GM12878 (cell line): ENCODE results near the gene STK10. TPM values are rescaled to one million over a fixed set of nuclear protein-coding genes. Genes with fewer than 3 reads are reported as not detected.

Experiments used
- ATAC-seq: fragments of 200-7000 bp; cut with Tn5 transposase; 3 replicates; pipeline ENCODE4 v1.9.1; 2020; ENCODE audit warnings: mild to moderate bottlenecking, moderate library complexity
- BruUV-seq: library from RNA; stranded (reverse); fragments of 400-500 nt; replicated peaks from 2 replicates; lab custom pipeline; 2021; lab: Mats Ljungman, UMichigan
- CTCF ChIA-PET: fragments of 300-600 bp; sonication (Branson Sonifier 250); formaldehyde crosslinking; extraction: SDS; loops from one replicate; lab custom pipeline; 2021; ENCODE audit warnings: inconsistent platforms; lab: Yijun Ruan, JAX
- POLR2A ChIA-PET: fragments of 350-600 bp; formaldehyde crosslinking; extraction: SDS; loops from one replicate; lab custom pipeline; 2021; ENCODE audit warnings: inconsistent platforms; lab: Charles Lee
- RAD21 ChIA-PET: fragments of 300-600 bp; sonication (Branson Sonifier 250); formaldehyde crosslinking; loops from one replicate; lab custom pipeline; 2023; ENCODE audit warnings: antibody characterized with exemption; ENCODE audit not compliant: unreplicated experiment; lab: Charles Lee
- SMC1A ChIA-PET: fragments of 300-600 bp; sonication (Branson Sonifier 250); formaldehyde crosslinking; loops from one replicate; lab custom pipeline; 2023; ENCODE audit not compliant: unreplicated experiment, uncharacterized antibody; lab: Charles Lee
- DNase-seq: peaks from one replicate; pipeline ENCODE4 v3.0.0-alpha.2; 2011; ENCODE audit warnings: low read depth, low spot score
- FAIRE-seq: peaks from 3 replicates; lab custom pipeline; 2011; peaks lifted over from hg19 to GRCh38; lab: Jason Lieb, UNC
- H2AFZ ChIP-seq: 2 replicates; pipeline ENCODE4 v1.6.0; 2011; ENCODE audit warnings: low read depth, low read length, control low read depth; ENCODE audit not compliant: control insufficient read depth
- H3K27ac ChIP-seq: 2 replicates; pipeline ENCODE4 v1.5.1; 2011; ENCODE audit warnings: control low read depth; ENCODE audit not compliant: control insufficient read depth, insufficient read depth
- H3K27me3 ChIP-seq, 2 experiments: replicated peaks in 1 of 2; 2 replicates each; pipeline versions ENCODE4 v1.6.0 to v1.6.1; 2011; ENCODE audit warnings: low read length in 1 of 2; ENCODE audit not compliant: control insufficient read depth in 2 of 2, insufficient read depth in 2 of 2
- H3K36me3 ChIP-seq, 2 experiments: 2 replicates each; pipeline ENCODE4 v1.5.1; 2011; ENCODE audit warnings: low read length in 1 of 2; ENCODE audit not compliant: control insufficient read depth in 2 of 2, insufficient read depth in 2 of 2
- H3K4me1 ChIP-seq: 2 replicates; pipeline ENCODE4 v1.6.1; 2011; ENCODE audit warnings: mild to moderate bottlenecking, low read length, moderate library complexity, mixed read lengths; ENCODE audit not compliant: control insufficient read depth, insufficient read depth
- H3K4me2 ChIP-seq: 2 replicates; pipeline ENCODE4 v1.6.0; 2011; ENCODE audit warnings: control low read depth; ENCODE audit not compliant: control insufficient read depth, insufficient read depth
- H3K4me3 ChIP-seq: fragments of 200-600 bp; sonication (generic); 2 replicates; pipeline ENCODE4 v1.5.1; 2016
- H3K79me2 ChIP-seq: 2 replicates; pipeline ENCODE4 v1.6.0; 2011; ENCODE audit warnings: low read length; ENCODE audit not compliant: control insufficient read depth, insufficient read depth
- H3K9ac ChIP-seq: 2 replicates; pipeline ENCODE4 v1.8.0; 2011; ENCODE audit warnings: low read length, control low read depth, mixed read lengths; ENCODE audit not compliant: control insufficient read depth, insufficient read depth
- H3K9me3 ChIP-seq: replicated peaks from 3 replicates; pipeline ENCODE4 v1.5.1; 2011; ENCODE audit warnings: mild to moderate bottlenecking, low read length; ENCODE audit not compliant: control insufficient read depth, insufficient read depth
- H4K20me1 ChIP-seq: 2 replicates; pipeline ENCODE4 v1.6.0; 2011; ENCODE audit not compliant: control insufficient read depth, insufficient read depth
- HDAC6 ChIP-seq: fragments of 200-600 bp; sonication (generic); IDR thresholded peaks from one replicate; pipeline ENCODE4 v1.8.0; 2017; ENCODE audit warnings: antibody characterized with exemption; ENCODE audit not compliant: unreplicated experiment
- MTA2 ChIP-seq: fragments of 450-650 bp; IDR thresholded peaks from 2 replicates; pipeline ENCODE4 v1.6.1; 2016; ENCODE audit warnings: low read depth, mild to moderate bottlenecking, moderate library complexity
- POLR2AphosphoS2 ChIP-seq: IDR thresholded peaks from 2 replicates; pipeline ENCODE4 v1.6.1; 2011; ENCODE audit warnings: low read depth, mild to moderate bottlenecking, low read length, improper control_type of control experiment, moderate library complexity
- SIN3A ChIP-seq: IDR thresholded peaks from 2 replicates; pipeline ENCODE4 v1.6.1; 2012; ENCODE audit warnings: low read depth, low read length, improper control_type of control experiment
- SMAD1 ChIP-seq: fragments of 450-650 bp; IDR thresholded peaks from 2 replicates; pipeline ENCODE4 v1.6.1; 2018; ENCODE audit warnings: mild to moderate bottlenecking, low read depth; ENCODE audit not compliant: partially characterized antibody
- SPI1 ChIP-seq: IDR thresholded peaks from 2 replicates; pipeline ENCODE4 v1.6.1; 2011; ENCODE audit warnings: low read depth, mild to moderate bottlenecking, low read length, moderate library complexity, borderline replicate concordance; ENCODE audit not compliant: insufficient read depth
- TBL1XR1 ChIP-seq: IDR thresholded peaks from 2 replicates; pipeline ENCODE4 v1.6.1; 2012; ENCODE audit warnings: low read depth, low read length, improper control_type of control experiment
- ZNF207 ChIP-seq: fragments of 450-650 bp; IDR thresholded peaks from 2 replicates; pipeline ENCODE4 v1.6.1; 2014; ENCODE audit warnings: antibody characterized with exemption, mild to moderate bottlenecking, borderline replicate concordance
- WGBS: methylation state at CpG from one replicate; pipeline ENCODE4 v1.1.6; 2016; ENCODE audit warnings: low lambda C conversion rate; ENCODE audit not compliant: insufficient replicate concordance, insufficient coverage; ENCODE audit errors: missing lambda C conversion rate; 5-methylcytosine and 5-hydroxymethylcytosine counted together
- in situ Hi-C: fragments of 300-500 bp; cut with MboI; formaldehyde crosslinking; loops from 9 replicates; pipeline ENCODE4 v1.14.3; 2018; ENCODE audit warnings: mixed read lengths
- intact Hi-C: fragments of 100-400 bp; cut with micrococcal nuclease; formaldehyde crosslinking; loops from one replicate; pipeline ENCODE4 v1.14.2; 2022; ENCODE audit not compliant: unreplicated experiment
- polyA plus RNA-seq, 11 experiments: library from polyadenylated mRNA; depleted of rRNA in 4 of 11; unstranded in 6 of 11; stranded (reverse) in 5 of 11; fragments of >200 nt; fragmentation: Nextera tagmentation in 4 of 11; fragmentation: Illumina TruSeq in 1 of 11; extraction: Ambion mirVana in 4 of 11; extraction: Trizol in 1 of 11; gene quantifications; 1 replicate in 1 of 11; 2 replicates in 10 of 11; pipeline versions ENCODE4 v1.2.1 to v1.2.3, GENCODE V29; 2011 to 2016; ENCODE audit warnings: inconsistent platforms in 2 of 11, missing spikeins in 2 of 11, low read depth in 1 of 11
- total RNA-seq, 4 experiments: library from RNA; depleted of rRNA in 3 of 4; stranded (reverse); fragments of >200 nt in 3 of 4; fragmentation: Illumina TruSeq in 1 of 4; extraction: Trizol in 1 of 4; gene quantifications; 2 replicates each; pipeline versions ENCODE4 v1.2.1 to v1.2.3, GENCODE V29; 2013 to 2021
- TF ChIP-seq, protein P1 (sequence below): IDR thresholded peaks from 2 replicates; pipeline ENCODE4 v1.6.1; 2011; ENCODE audit warnings: low read depth, mild to moderate bottlenecking, low read length, moderate library complexity, borderline replicate concordance; ENCODE audit errors: extremely low read depth
- TF ChIP-seq, protein P2 (sequence below): fragments of 450-650 bp; conservative IDR thresholded peaks from 2 replicates; pipeline ENCODE4 v1.6.1; 2017; ENCODE audit warnings: mild to moderate bottlenecking, moderate library complexity
- TF ChIP-seq, protein P3 (sequence below): fragments of 450-650 bp; IDR thresholded peaks from 2 replicates; pipeline ENCODE4 v1.6.1; 2017; ENCODE audit warnings: mild to moderate bottlenecking, low read depth, inconsistent platforms; ENCODE audit not compliant: poor library complexity, severe bottlenecking
- TF ChIP-seq, protein P4 (sequence below): fragments of 450-650 bp; IDR thresholded peaks from 2 replicates; pipeline ENCODE4 v1.6.1; 2016; ENCODE audit warnings: mild to moderate bottlenecking, moderate library complexity, borderline replicate concordance

Gene STK10
- total and polyA plus RNA-seq, 10 of the 15 experiments (the other 5 are each of a cell fraction or from before 2014, with no cell fraction given), result 14.2 to 96.4 (median 50.6) TPM

DNA sequence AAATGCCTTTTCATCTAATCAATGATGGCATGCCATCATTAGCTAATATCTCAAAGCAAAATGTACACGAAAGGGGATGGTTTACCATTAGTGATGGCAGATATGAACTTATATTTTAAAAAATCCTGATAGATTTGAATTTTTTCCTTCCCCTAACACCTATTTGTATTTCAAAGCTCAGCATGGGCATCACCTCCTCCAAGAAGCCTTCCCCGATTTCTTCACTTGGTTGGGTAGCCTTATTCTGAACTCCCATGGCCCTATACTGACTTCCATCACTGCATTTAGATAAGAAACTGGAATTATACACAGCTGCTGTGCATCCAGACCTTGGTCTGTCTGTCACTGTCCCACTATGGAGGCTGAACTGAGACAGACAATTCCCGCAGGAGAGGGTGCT, 132.0 kb downstream of the STK10 start (continued):
- TF ChIP-seq, protein P1, sequence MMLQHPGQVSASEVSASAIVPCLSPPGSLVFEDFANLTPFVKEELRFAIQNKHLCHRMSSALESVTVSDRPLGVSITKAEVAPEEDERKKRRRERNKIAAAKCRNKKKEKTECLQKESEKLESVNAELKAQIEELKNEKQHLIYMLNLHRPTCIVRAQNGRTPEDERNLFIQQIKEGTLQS, result no peak
- TF ChIP-seq, all 136 proteins: peak for 0

DNA sequence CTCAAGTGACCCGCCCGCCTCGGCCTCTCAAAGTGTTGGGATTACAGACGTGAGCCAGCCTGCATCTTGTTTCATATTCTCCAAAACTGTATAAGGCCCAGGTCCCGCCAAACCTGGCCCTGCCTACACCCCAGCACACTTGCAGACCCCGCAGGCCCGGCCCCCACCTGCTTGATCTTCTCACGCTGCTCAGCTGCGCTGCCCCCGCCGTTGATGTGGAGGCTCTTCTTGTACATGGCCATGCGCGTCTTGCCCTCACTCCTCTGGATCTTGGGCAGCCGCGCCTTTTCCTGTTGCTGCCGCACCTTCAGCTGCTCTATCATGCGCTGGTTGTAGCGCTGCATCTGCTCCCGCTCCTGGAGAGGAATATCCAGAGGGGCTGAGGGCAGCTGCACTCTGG, 132.6 kb downstream of the STK10 start:
- no peak for ATAC-seq
- SMC1A ChIA-PET, result no interaction called here
- intact Hi-C loops, result no loop called here
- WGBS, result 95% methylated on average over 19 of the region's 19 CpGs
- Histone ChIP-seq H4K20me1 (no peaks in the 10 kb centered on the region), H3K4me2 (no peak overlapping the region), H3K27me3 (no peaks in the 10 kb centered on the region), H2AFZ (no peak overlapping the region), H3K36me3 (peaks cover 30 to 48% of the 10 kb centered on the region in 2 experiments), H3K27ac (no peak overlapping the region), H3K4me1 (no peaks in the 10 kb centered on the region), H3K4me3 (no peak overlapping the region), H3K9ac (no peak overlapping the region), H3K9me3 (no peaks in the 10 kb centered on the region), H3K79me2 (no peaks in the 10 kb centered on the region)
- RAD21 ChIA-PET, result no interaction called here
- no TSS peak for BruUV-seq
- in situ Hi-C loops, result no loop called here
- CTCF ChIA-PET, result no interaction called here
- POLR2A ChIA-PET, result no interaction called here
- DNase-seq, result no peak
- FAIRE-seq, result no peak
- TF ChIP-seq TBL1XR1, result no peak
- TF ChIP-seq, protein P1, result no peak
- no peak for TF ChIP-seq SPI1
- no peak for TF ChIP-seq ZNF207
- TF ChIP-seq, protein P2, sequence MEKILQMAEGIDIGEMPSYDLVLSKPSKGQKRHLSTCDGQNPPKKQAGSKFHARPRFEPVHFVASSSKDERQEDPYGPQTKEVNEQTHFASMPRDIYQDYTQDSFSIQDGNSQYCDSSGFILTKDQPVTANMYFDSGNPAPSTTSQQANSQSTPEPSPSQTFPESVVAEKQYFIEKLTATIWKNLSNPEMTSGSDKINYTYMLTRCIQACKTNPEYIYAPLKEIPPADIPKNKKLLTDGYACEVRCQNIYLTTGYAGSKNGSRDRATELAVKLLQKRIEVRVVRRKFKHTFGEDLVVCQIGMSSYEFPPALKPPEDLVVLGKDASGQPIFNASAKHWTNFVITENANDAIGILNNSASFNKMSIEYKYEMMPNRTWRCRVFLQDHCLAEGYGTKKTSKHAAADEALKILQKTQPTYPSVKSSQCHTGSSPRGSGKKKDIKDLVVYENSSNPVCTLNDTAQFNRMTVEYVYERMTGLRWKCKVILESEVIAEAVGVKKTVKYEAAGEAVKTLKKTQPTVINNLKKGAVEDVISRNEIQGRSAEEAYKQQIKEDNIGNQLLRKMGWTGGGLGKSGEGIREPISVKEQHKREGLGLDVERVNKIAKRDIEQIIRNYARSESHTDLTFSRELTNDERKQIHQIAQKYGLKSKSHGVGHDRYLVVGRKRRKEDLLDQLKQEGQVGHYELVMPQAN, result no peak
- TF ChIP-seq POLR2AphosphoS2, result no peak
- TF ChIP-seq SMAD1, result no peak
- TF ChIP-seq HDAC6, result no peak
- no peak for TF ChIP-seq MTA2
- TF ChIP-seq, protein P3, sequence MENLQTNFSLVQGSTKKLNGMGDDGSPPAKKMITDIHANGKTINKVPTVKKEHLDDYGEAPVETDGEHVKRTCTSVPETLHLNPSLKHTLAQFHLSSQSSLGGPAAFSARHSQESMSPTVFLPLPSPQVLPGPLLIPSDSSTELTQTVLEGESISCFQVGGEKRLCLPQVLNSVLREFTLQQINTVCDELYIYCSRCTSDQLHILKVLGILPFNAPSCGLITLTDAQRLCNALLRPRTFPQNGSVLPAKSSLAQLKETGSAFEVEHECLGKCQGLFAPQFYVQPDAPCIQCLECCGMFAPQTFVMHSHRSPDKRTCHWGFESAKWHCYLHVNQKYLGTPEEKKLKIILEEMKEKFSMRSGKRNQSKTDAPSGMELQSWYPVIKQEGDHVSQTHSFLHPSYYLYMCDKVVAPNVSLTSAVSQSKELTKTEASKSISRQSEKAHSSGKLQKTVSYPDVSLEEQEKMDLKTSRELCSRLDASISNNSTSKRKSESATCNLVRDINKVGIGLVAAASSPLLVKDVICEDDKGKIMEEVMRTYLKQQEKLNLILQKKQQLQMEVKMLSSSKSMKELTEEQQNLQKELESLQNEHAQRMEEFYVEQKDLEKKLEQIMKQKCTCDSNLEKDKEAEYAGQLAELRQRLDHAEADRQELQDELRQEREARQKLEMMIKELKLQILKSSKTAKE, result no peak
- TF ChIP-seq, protein P4, sequence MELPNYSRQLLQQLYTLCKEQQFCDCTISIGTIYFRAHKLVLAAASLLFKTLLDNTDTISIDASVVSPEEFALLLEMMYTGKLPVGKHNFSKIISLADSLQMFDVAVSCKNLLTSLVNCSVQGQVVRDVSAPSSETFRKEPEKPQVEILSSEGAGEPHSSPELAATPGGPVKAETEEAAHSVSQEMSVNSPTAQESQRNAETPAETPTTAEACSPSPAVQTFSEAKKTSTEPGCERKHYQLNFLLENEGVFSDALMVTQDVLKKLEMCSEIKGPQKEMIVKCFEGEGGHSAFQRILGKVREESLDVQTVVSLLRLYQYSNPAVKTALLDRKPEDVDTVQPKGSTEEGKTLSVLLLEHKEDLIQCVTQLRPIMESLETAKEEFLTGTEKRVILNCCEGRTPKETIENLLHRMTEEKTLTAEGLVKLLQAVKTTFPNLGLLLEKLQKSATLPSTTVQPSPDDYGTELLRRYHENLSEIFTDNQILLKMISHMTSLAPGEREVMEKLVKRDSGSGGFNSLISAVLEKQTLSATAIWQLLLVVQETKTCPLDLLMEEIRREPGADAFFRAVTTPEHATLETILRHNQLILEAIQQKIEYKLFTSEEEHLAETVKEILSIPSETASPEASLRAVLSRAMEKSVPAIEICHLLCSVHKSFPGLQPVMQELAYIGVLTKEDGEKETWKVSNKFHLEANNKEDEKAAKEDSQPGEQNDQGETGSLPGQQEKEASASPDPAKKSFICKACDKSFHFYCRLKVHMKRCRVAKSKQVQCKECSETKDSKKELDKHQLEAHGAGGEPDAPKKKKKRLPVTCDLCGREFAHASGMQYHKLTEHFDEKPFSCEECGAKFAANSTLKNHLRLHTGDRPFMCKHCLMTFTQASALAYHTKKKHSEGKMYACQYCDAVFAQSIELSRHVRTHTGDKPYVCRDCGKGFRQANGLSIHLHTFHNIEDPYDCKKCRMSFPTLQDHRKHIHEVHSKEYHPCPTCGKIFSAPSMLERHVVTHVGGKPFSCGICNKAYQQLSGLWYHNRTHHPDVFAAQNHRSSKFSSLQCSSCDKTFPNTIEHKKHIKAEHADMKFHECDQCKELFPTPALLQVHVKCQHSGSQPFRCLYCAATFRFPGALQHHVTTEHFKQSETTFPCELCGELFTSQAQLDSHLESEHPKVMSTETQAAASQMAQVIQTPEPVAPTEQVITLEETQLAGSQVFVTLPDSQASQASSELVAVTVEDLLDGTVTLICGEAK, result no peak
- TF ChIP-seq SIN3A, result no peak
